HT1080 (cell line): Measurements from ENCODE around the gene PDE8B. TPM values are rescaled to one million over a fixed set of nuclear protein-coding genes. Genes with fewer than 3 reads are reported as not detected.
A peak's percentile ranks its signal among the peaks of the same experiment; 100 is the strongest.

ENCODE experiments used
- DNase-seq: peaks from one replicate; pipeline ENCODE4 v3.0.0-alpha.2; 2015; ENCODE audit warnings: low read depth
- polyA plus RNA-seq, 2 experiments: library from polyadenylated mRNA; depleted of rRNA; stranded (reverse); fragments of >200 nt; gene quantifications; 2 replicates each; pipeline ENCODE4 v1.2.3, GENCODE V29; 2015
- total RNA-seq: library from RNA; depleted of rRNA; stranded (reverse); fragments of >200 nt; shearing (Covaris generic); gene quantifications from 2 replicates; pipeline ENCODE4 v1.2.3, GENCODE V29; 2014; rRNA removed

The PDE8B gene
- total RNA-seq = 0.82 and 1.1 TPM in 2 replicates
- 0.67 and 0.75 TPM in 2 replicates for polyA plus RNA-seq (2015; cell fraction: cytosol; rRNA removed)
- polyA plus RNA-seq (2015; cell fraction: nucleus; rRNA removed) = 0.68 and 1.3 TPM in 2 replicates

- DNase-seq = no peak
These were observed at the start of gene PDE8B for GRCh38 chr5:77210091-77210963. Gene PDE8B, plus strand, starts transcription at chr5:77210680. Its CDS starts 246 bp downstream, at chr5:77210926.

GRCh38 chr5:77163453-77163852 lies 47.0 kb upstream of the PDE8B start:
- no peak for DNase-seq

- no peak for DNase-seq
These were observed 43.4 kb upstream of the PDE8B start for GRCh38 chr5:77167063-77167462.

GRCh38 chr5:77167695-77168121 lies 42.8 kb upstream of the PDE8B start:
- DNase-seq = peak; percentile 93

GRCh38 chr5:77168161-77168878 lies 42.2 kb upstream of the PDE8B start:
- no peak for DNase-seq

- no peak for DNase-seq
These were observed 41.6 kb upstream of the PDE8B start for GRCh38 chr5:77168879-77169244.

- DNase-seq = peak; percentile 37
These were observed 40.1 kb upstream of the PDE8B start for GRCh38 chr5:77170196-77170890.

DNA sequence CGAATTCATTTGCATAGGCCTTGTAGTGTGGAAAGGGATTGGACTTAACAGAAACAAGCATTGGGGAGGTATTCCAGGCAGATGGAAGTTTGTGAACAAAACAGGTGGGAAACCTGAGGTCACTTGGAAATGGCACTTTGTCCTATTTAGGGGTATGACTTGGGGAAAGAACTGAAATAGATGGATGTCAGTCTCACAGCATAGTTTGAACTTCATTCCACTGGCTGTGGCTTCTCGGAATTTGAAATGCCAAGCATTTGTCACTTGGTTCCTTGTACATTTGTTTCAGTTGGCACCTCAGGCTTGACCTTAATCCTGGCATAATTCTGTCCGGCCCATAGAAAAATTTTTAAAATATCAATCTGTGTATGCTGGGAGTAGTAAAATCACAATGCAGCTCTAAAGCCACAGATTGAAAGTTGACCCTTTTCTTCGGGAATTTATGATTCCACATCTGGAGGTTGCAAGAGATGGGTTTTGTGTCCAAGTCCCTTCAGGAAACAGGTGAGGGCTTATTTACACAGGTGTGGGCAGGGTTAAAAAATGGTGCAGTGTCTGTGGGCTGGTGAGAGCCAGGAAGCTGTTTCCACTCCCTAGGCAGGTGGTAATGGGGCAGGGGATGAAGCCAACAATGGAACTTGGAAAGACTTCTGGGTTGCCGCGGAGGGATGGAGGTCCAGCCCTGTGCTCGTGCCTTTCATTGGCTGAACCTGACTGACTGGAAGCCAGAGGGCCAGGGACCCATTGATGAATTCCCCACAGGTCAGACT lies 39.2 kb upstream of the PDE8B start:
- no peak for DNase-seq

DNA sequence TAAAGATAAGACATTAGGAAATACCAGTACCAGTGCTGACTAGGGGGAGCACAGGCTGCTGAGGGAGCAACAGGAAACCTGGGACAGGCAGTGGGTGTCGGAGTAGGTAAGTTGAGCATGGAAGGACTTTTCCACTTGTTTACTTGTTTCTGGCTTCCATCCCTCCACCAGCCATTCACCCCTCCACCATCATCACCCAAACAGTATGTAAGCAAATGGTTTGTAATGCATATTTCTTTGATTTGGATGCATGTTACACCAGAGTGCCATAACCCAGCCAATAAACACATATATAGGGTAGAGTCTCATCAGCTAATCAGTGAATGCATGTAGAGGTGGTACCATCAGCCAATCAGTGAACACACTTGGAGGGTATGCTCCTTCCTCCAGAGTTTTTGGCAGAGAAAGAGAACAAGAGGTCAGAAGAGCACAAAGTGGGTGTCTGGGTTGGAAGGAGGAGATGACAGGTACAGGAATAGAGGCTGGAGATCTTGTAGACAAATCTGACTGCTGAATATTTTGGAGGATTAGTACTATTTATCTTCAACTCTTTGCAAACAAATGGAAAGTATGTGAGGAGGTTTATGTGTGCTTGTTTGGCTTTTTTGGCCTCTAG lies 37.7 kb upstream of the PDE8B start:
- no peak for DNase-seq

GRCh38 chr5:77174526-77174925 lies 36.0 kb upstream of the PDE8B start:
- no peak for DNase-seq

GRCh38 chr5:77175231-77175630 lies 35.2 kb upstream of the PDE8B start:
- DNase-seq = peak; percentile 72

GRCh38 chr5:77176429-77176828 lies 34.1 kb upstream of the PDE8B start:
- no peak for DNase-seq

- peak; percentile 91 for DNase-seq
These were observed 32.9 kb upstream of the PDE8B start for GRCh38 chr5:77177576-77177975.

- DNase-seq = no peak
These were observed 30.1 kb upstream of the PDE8B start for GRCh38 chr5:77180167-77181081.

GRCh38 chr5:77181173-77181572 lies 29.3 kb upstream of the PDE8B start:
- no peak for DNase-seq

DNA sequence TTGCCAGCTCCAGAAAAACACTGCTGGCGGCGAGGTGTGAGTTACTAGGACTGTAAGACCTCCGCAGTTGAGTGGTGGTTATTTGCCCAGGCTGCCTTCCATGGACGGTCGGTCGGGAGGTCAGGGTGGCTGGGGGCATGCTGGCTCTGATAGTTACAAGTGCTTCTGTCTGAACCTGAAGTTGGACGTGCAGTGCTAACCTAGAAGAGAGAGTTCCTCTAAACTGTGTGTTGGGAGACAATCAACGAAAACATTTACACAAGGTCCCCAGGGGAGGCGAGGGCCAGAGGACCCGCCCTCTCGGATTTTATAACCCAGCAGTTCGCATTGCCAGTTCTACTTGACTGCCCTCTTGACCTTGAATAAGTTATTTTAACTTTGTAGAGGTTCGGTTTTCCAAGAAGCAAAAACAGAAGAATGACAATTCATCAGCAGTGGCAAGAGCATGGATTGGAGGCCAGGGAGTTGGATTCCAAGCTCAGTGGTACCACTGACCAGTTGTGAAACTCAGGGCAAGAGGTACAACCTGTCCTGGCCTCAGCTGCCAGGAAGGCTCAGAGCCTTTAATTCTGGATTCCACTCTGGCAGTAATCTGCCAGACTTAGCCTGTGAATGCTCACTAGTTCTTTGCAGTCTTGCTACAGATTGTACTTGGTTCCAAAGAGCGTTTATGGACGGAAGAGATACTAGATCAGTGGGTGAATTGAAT lies 28.7 kb upstream of the PDE8B start:
- no peak for DNase-seq

GRCh38 chr5:77182367-77182766 lies 28.1 kb upstream of the PDE8B start:
- DNase-seq = no peak

- DNase-seq = no peak
These were observed 23.7 kb upstream of the PDE8B start for GRCh38 chr5:77186652-77187370.
